NCI-H2029 treated with DMSO at 0.1 percent for 48 hours (cell line): ENCODE measurements around the gene TCN1.

Experiments
- DNase-seq: peaks from one replicate; lab custom pipeline; 2025; lab: John Stamatoyannopoulos, UW

TCN1 gene

DNA sequence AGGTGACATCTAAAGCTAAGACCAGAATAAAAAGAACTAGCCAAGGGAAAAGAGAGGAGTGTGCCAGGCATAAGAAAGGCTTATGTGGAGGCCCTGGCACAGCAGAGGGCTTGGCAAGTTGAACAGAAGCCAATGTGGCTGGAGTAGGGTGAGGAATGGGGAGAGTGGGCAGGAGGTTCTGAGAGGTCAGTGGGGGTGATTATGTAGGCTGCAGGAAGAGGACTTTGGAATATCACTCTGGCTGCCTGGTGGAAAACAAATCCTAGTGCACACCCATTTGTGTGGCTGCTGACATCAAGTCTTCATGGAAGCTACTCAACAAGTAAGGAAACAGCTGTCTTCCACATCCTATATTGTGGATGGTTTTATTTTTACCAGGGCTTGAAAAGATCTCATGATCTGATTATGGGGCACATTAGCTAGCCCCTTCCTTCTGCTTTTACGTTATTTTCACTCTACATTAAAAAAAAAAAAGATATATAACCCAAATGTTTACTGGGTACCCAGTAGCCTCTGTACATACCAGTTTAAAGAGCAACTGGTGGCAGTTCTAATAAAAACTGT, 59.2 kb downstream of the TCN1 start:
- DNase-seq: no peak

DNA sequence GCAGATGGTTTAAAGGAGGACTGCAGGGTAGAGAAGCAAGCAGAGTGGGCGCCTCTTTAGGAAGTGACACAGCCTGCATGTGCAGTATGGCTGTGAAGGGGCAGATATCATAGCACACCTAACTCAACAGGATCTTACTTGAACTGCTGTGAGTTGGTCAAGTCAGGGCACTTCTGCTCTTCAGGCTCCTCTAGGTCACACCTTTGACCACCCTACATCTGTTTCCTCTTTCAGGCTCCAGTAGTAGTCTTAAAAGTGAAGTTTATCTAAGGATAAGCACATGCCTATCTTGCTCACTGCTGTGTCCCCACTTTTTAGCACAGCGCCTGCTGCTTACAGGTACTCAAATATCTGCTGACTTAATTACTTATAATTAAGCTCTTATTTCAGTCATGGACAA, 62.2 kb downstream of the TCN1 start:
- no peak for DNase-seq
